ENCODE measurements around the gene TALDO1. TPM values are rescaled to one million over a fixed set of nuclear protein-coding genes. Genes with fewer than 3 reads are reported as not detected.

TALDO1 gene
- total and polyA plus RNA-seq, 10 donors, result 108 to 292 (median 208) TPM

- no peak for TF ChIP-seq POLR2AphosphoS5 (IDR thresholded peaks at IDR 0.05)
- no peak for TF ChIP-seq CTCF (IDR thresholded peaks at IDR 0.05 in 8 of 11, conservative IDR thresholded peaks at IDR 0.05 in 3 of 11)
- no peak for TF ChIP-seq POLR2A (IDR thresholded peaks at IDR 0.05)
- no peak overlapping the region for H3K4me3 ChIP-seq
- intact Hi-C loops (cut with DNase I; ENCODE audit: low total_unique reads), result no loop called here
- peaks cover 9 to 39% (median 28%) of the 10 kb centered on the region in 6 donors for H3K4me1 ChIP-seq
- no peaks in the 10 kb centered on the region for H3K9me3 ChIP-seq
- 85 to 94% (median 91%) methylated on average over 8 to 15 of the region's 15 CpGs for WGBS, 5 donors
- H3K27ac ChIP-seq, result no peak overlapping the region
- no peaks in the 10 kb centered on the region for H3K27me3 ChIP-seq (replicated peaks in 1 of 7)
- peaks cover 0 to 82% (median 46%) of the 10 kb centered on the region in 6 donors for H3K36me3 ChIP-seq
- no peak for DNase-seq
Measured at GRCh38 chr11:771617-772204, 24.4 kb downstream of the TALDO1 start.

GRCh38 chr11:772429-773390 is 25.4 kb downstream of the TALDO1 start:
- Histone ChIP-seq H3K4me3 (no peak overlapping the region), H3K9me3 (no peaks in the 10 kb centered on the region), H3K27ac (no peak overlapping the region), H3K27me3 (replicated peaks in 1 of 7) (no peaks in the 10 kb centered on the region), H3K4me1 (peaks cover 10 to 43% (median 30%) of the 10 kb centered on the region in 6 donors), H3K36me3 (peaks cover 0 to 72% (median 42%) of the 10 kb centered on the region in 6 donors)
- TF ChIP-seq CTCF (IDR thresholded peaks at IDR 0.05 in 8 of 11, conservative IDR thresholded peaks at IDR 0.05 in 3 of 11), result no peak
- TF ChIP-seq POLR2AphosphoS5 (IDR thresholded peaks at IDR 0.05), result no peak
- no peak for TF ChIP-seq POLR2A (IDR thresholded peaks at IDR 0.05)
- WGBS, 5 donors, result 83 to 91% (median 90%) methylated on average over 3 to 34 of the region's 34 CpGs
- no peak for DNase-seq
- intact Hi-C loops (cut with DNase I; ENCODE audit: low total_unique reads), result no loop called here

- TF ChIP-seq POLR2A (IDR thresholded peaks at IDR 0.05), result no peak
- Histone ChIP-seq H3K9me3 (no peaks in the 10 kb centered on the region), H3K27me3 (replicated peaks in 1 of 7) (no peaks in the 10 kb centered on the region), H3K4me1 (peaks cover 12 to 50% (median 37%) of the 10 kb centered on the region in 6 donors), H3K36me3 (peaks cover 0 to 65% (median 42%) of the 10 kb centered on the region in 6 donors), H3K27ac (no peak overlapping the region), H3K4me3 (no peak overlapping the region)
- intact Hi-C loops (cut with DNase I; ENCODE audit: low total_unique reads), result no loop called here
- no peak for DNase-seq
- WGBS, 5 donors, result 85 to 95% (median 87%) methylated on average over 5 of the region's 5 CpGs
Measured at GRCh38 chr11:773425-773824, 26.2 kb downstream of the TALDO1 start.

GRCh38 chr11:773830-774229 is 26.6 kb downstream of the TALDO1 start:
- WGBS, 5 donors, result 92 to 98% (median 95%) methylated on average over 5 to 9 of the region's 9 CpGs
- H3K27me3 ChIP-seq (replicated peaks in 1 of 7), result no peaks in the 10 kb centered on the region
- no peaks in the 10 kb centered on the region for H3K9me3 ChIP-seq
- intact Hi-C loops (cut with DNase I; ENCODE audit: low total_unique reads), result no loop called here
- H3K4me3 ChIP-seq, result no peak overlapping the region
- no peak overlapping the region for H3K27ac ChIP-seq
- peaks cover 14 to 54% (median 41%) of the 10 kb centered on the region in 6 donors for H3K4me1 ChIP-seq
- DNase-seq, result no peak
- peaks cover 0 to 61% (median 42%) of the 10 kb centered on the region in 6 donors for H3K36me3 ChIP-seq
- TF ChIP-seq POLR2A (IDR thresholded peaks at IDR 0.05), result no peak
- TF ChIP-seq CTCF (IDR thresholded peaks at IDR 0.05 in 8 of 11, conservative IDR thresholded peaks at IDR 0.05 in 3 of 11), result no peak
- TF ChIP-seq POLR2AphosphoS5 (IDR thresholded peaks at IDR 0.05), result no peak

All from spleen (tissue), 11 donors.